H1 (cell line): ENCODE data around the gene CAV3. TPM values are rescaled to one million over a fixed set of nuclear protein-coding genes. Genes with fewer than 3 reads are reported as not detected.

Source experiments
- CTCF ChIA-PET: fragments of 300-600 bp; sonication (Branson Sonifier 250); formaldehyde crosslinking; loops from one replicate; lab custom pipeline; 2021; ENCODE audit not compliant: partially characterized antibody; lab: Charles Lee
- POLR2A ChIA-PET: fragments of 300-600 bp; sonication (Branson Sonifier 250); formaldehyde crosslinking; loops from one replicate; lab custom pipeline; 2021; ENCODE audit warnings: inconsistent platforms; ENCODE audit not compliant: partially characterized antibody; lab: Charles Lee
- DNase-seq, 2 experiments: peaks; one replicate each; pipeline versions ENCODE4 v3.0.0 to v3.0.0-alpha.2; 2010 to 2022; ENCODE audit warnings: low spot score in 2 of 2, low read depth in 1 of 2, mixed read lengths in 1 of 2
- FAIRE-seq: peaks from 2 replicates; lab custom pipeline; 2011; peaks lifted over from hg19 to GRCh38; lab: Jason Lieb, UNC
- H2AFZ ChIP-seq: 2 replicates; pipeline ENCODE4 v1.8.1; 2012; ENCODE audit warnings: low read length, inconsistent platforms
- H2AK5ac ChIP-seq: 2 replicates; pipeline ENCODE4 v1.6.1; 2013; ENCODE audit warnings: low read depth, low read length
- H2BK120ac ChIP-seq: replicated peaks from 2 replicates; pipeline ENCODE3; 2013; ENCODE audit warnings: low read depth, low read length, inconsistent platforms
- H2BK12ac ChIP-seq: 2 replicates; pipeline ENCODE4 v1.6.1; 2013; ENCODE audit warnings: low read depth, low read length
- H2BK15ac ChIP-seq: 2 replicates; pipeline ENCODE4 v1.6.1; 2013; ENCODE audit warnings: low read length
- H2BK20ac ChIP-seq: 2 replicates; pipeline ENCODE4 v1.6.1; 2013; ENCODE audit warnings: low read length
- H2BK5ac ChIP-seq: 2 replicates; pipeline ENCODE4 v1.6.1; 2013; ENCODE audit warnings: low read depth, low read length
- H3K14ac ChIP-seq: 2 replicates; pipeline ENCODE4 v1.6.1; 2013; ENCODE audit warnings: inconsistent platforms; ENCODE audit not compliant: insufficient read length
- H3K18ac ChIP-seq: 2 replicates; pipeline ENCODE4 v1.6.1; 2013; ENCODE audit warnings: low read length; ENCODE audit errors: extremely low read depth
- H3K23ac ChIP-seq: 2 replicates; pipeline ENCODE4 v1.6.1; 2013; ENCODE audit warnings: inconsistent platforms; ENCODE audit not compliant: insufficient read length
- H3K23me2 ChIP-seq: 2 replicates; pipeline ENCODE4 v1.6.1; 2013; ENCODE audit warnings: low read depth, low read length
- H3K27ac ChIP-seq: 2 replicates; pipeline ENCODE4 v1.6.1; 2011; ENCODE audit warnings: low read depth, low read length, inconsistent platforms
- H3K27me3 ChIP-seq, 4 experiments: replicated peaks in 1 of 4; 1 replicate in 1 of 4; 2 replicates in 3 of 4; pipeline versions ENCODE4 v1.6.1 to v1.8.1; 2011 to 2013; ENCODE audit warnings: low read length in 3 of 4, mild to moderate bottlenecking in 3 of 4, inconsistent platforms in 2 of 4, mixed read lengths in 2 of 4, moderate library complexity in 1 of 4; ENCODE audit not compliant: control insufficient read depth in 3 of 4, insufficient read depth in 3 of 4; ENCODE audit errors: extremely low read depth in 1 of 4
- H3K36me3 ChIP-seq, 4 experiments: 2 replicates each; pipeline versions ENCODE4 v1.6.1 to v1.8.1; 2011 to 2013; ENCODE audit warnings: mild to moderate bottlenecking in 4 of 4, low read length in 3 of 4, moderate library complexity in 2 of 4, control low read depth in 1 of 4, inconsistent platforms in 1 of 4; ENCODE audit not compliant: insufficient read depth in 4 of 4, control insufficient read depth in 2 of 4
- H3K4ac ChIP-seq: replicated peaks from 2 replicates; pipeline ENCODE3; 2013; ENCODE audit warnings: low read length, low read depth, mixed read lengths, inconsistent platforms; ENCODE audit not compliant: insufficient read length
- H3K4me1 ChIP-seq, 4 experiments: replicated peaks in 1 of 4; 1 replicate in 1 of 4; 2 replicates in 3 of 4; pipeline versions ENCODE4 v1.6.1 to v1.8.1; 2011 to 2013; ENCODE audit warnings: low read length in 3 of 4, inconsistent platforms in 2 of 4, mixed read lengths in 1 of 4; ENCODE audit not compliant: insufficient read depth in 4 of 4, control insufficient read depth in 3 of 4
- H3K4me2 ChIP-seq, 2 experiments: 2 replicates each; pipeline versions ENCODE4 v1.6.1 to v1.8.1; 2011 to 2013; ENCODE audit warnings: low read depth in 2 of 2, low read length in 2 of 2, control low read depth in 1 of 2, inconsistent platforms in 1 of 2, mild to moderate bottlenecking in 1 of 2; ENCODE audit not compliant: insufficient read depth in 1 of 2
- H3K4me3 ChIP-seq, 4 experiments: fragments of 200-600, 300-600 bp in 1 of 4; sonication (generic), shearing (Covaris generic), sonication (Bioruptor Twin) in 1 of 4; 2 replicates each; pipeline versions ENCODE4 v1.5.1 to v1.8.1; 2011 to 2016; ENCODE audit warnings: low read length in 4 of 4, low read depth in 3 of 4, control low read depth in 2 of 4, inconsistent platforms in 2 of 4, mild to moderate bottlenecking in 2 of 4, mixed read lengths in 1 of 4, moderate library complexity in 1 of 4; ENCODE audit not compliant: insufficient read depth in 2 of 4; ENCODE audit errors: extremely low read depth in 1 of 4
- H3K56ac ChIP-seq: replicated peaks from 2 replicates; pipeline ENCODE3; 2013; ENCODE audit warnings: low read depth, mild to moderate bottlenecking, mixed read lengths, low read length, inconsistent platforms; ENCODE audit not compliant: insufficient read length
- H3K79me1 ChIP-seq: 2 replicates; pipeline ENCODE4 v1.6.1; 2013; ENCODE audit warnings: low read depth, low read length, control low read depth
- H3K79me2 ChIP-seq, 2 experiments: 2 replicates each; pipeline versions ENCODE4 v1.6.1 to v1.8.1; 2012 to 2013; ENCODE audit warnings: low read length in 2 of 2, mild to moderate bottlenecking in 2 of 2, inconsistent platforms in 1 of 2; ENCODE audit not compliant: insufficient read depth in 2 of 2, control insufficient read depth in 1 of 2
- H3K9ac ChIP-seq, 4 experiments: replicated peaks in 1 of 4; 1 replicate in 1 of 4; 2 replicates in 3 of 4; pipeline versions ENCODE4 v1.6.1 to v1.8.1; 2011 to 2013; ENCODE audit warnings: low read depth in 3 of 4, low read length in 3 of 4, control low read depth in 2 of 4, mild to moderate bottlenecking in 2 of 4, moderate library complexity in 2 of 4, inconsistent platforms in 1 of 4; ENCODE audit errors: extremely low read depth in 1 of 4
- H3K9me3 ChIP-seq, 2 experiments: 2 replicates each; pipeline versions ENCODE4 v1.6.1 to v1.8.1; 2012 to 2013; ENCODE audit warnings: mild to moderate bottlenecking in 2 of 2, moderate library complexity in 2 of 2, control low read depth in 1 of 2, inconsistent platforms in 1 of 2, low read depth in 1 of 2, low read length in 1 of 2, mixed read lengths in 1 of 2; ENCODE audit not compliant: insufficient read depth in 2 of 2
- H4K20me1 ChIP-seq, 2 experiments: replicated peaks in 1 of 2; 2 replicates each; pipeline versions ENCODE3 to v1.8.1; 2011 to 2013; ENCODE audit warnings: inconsistent platforms in 2 of 2, low read length in 2 of 2, mild to moderate bottlenecking in 1 of 2; ENCODE audit not compliant: insufficient read depth in 2 of 2, control insufficient read depth in 1 of 2
- H4K5ac ChIP-seq: 2 replicates; pipeline ENCODE4 v1.6.1; 2013; ENCODE audit warnings: low read length, low read depth, mixed read lengths, inconsistent platforms; ENCODE audit not compliant: insufficient read length
- H4K8ac ChIP-seq: 2 replicates; pipeline ENCODE4 v1.8.0; 2013; ENCODE audit warnings: mild to moderate bottlenecking, moderate library complexity, low read length, inconsistent platforms; ENCODE audit not compliant: insufficient read depth; ENCODE audit errors: extremely low read depth
- H4K91ac ChIP-seq: replicated peaks from 2 replicates; pipeline ENCODE3; 2013; ENCODE audit warnings: low read length, mixed read lengths, inconsistent platforms; ENCODE audit not compliant: insufficient read length
- CHD2 ChIP-seq: IDR thresholded peaks from 2 replicates; pipeline ENCODE4 v1.6.1; 2012; ENCODE audit warnings: low read length, improper control_type of control experiment
- CTCF ChIP-seq, 3 experiments: IDR thresholded peaks; 1 replicate in 2 of 3; 2 replicates in 1 of 3; pipeline versions ENCODE4 v1.5.1 to v1.6.1; 2011; ENCODE audit warnings: low read length in 3 of 3, mild to moderate bottlenecking in 3 of 3, inconsistent platforms in 2 of 3, low read depth in 1 of 3, moderate library complexity in 1 of 3; ENCODE audit not compliant: insufficient read depth in 1 of 3; ENCODE audit errors: control extremely low read depth in 1 of 3
- SP2 ChIP-seq: IDR thresholded peaks from 2 replicates; pipeline ENCODE4 v1.6.1; 2012; ENCODE audit warnings: mild to moderate bottlenecking, low read length, inconsistent platforms
- YY1 ChIP-seq: IDR thresholded peaks from 2 replicates; pipeline ENCODE4 v1.6.1; 2011; ENCODE audit warnings: low read depth, mild to moderate bottlenecking, low read length
- WGBS, 2 experiments: shearing (Covaris generic) in 1 of 2; methylation state at CpG; one replicate each; pipeline versions ENCODE4 v1.1.6 to v1.1.7; 2013 to 2015; ENCODE audit warnings: low lambda C conversion rate in 2 of 2, mixed read lengths in 2 of 2, inconsistent platforms in 1 of 2, low coverage in 1 of 2, missing lambda C conversion rate in 1 of 2; ENCODE audit not compliant: insufficient replicate concordance in 2 of 2, insufficient coverage in 1 of 2, insufficient read length in 1 of 2; ENCODE audit errors: extremely low coverage in 1 of 2, missing lambda C conversion rate in 1 of 2; 5-methylcytosine and 5-hydroxymethylcytosine counted together
- polyA plus RNA-seq, 7 experiments: library from polyadenylated mRNA; depleted of rRNA in 3 of 7; stranded (reverse) in 5 of 7; unstranded in 2 of 7; fragments of >200 nt in 5 of 7; fragments of 200-250 nt in 2 of 7; gene quantifications; 1 replicate in 5 of 7; 2 replicates in 1 of 7; 4 replicates in 1 of 7; pipeline versions ENCODE4 v1.2.1 to v1.2.3, GENCODE V29; 2011 to 2013; ENCODE audit warnings: missing spikeins in 2 of 7, mixed read lengths in 2 of 7
- total RNA-seq: library from RNA; stranded (reverse); fragmentation: NEBNext Ultra II Directional; extraction: Animal tissue kit (Norgen Biotek cat#: 25700); gene quantifications from 2 replicates; pipeline ENCODE4 v1.2.1, GENCODE V29; 2021

Gene CAV3
- total and polyA plus RNA-seq, 2 of the 8 experiments (the other 6 are each of a cell fraction or from before 2014, with no cell fraction given), result not detected

- Histone ChIP-seq H2BK5ac (no peak overlapping the region), H2AK5ac (no peak overlapping the region), H2BK12ac (no peak overlapping the region), H3K4me3 (no peak overlapping the region), H3K56ac (no peak overlapping the region), H3K9ac (no peak overlapping the region), H3K23ac (no peak overlapping the region), H3K9me3 (no peaks in the 10 kb centered on the region), H4K91ac (no peak overlapping the region), H3K36me3 (no peaks in the 10 kb centered on the region), H2BK120ac (no peak overlapping the region), H3K79me2 (no peaks in the 10 kb centered on the region), H3K27ac (no peak overlapping the region), H2BK20ac (no peak overlapping the region), H3K27me3 (peaks cover 0 to 2% (median 0%) of the 10 kb centered on the region in 4 experiments; a peak in 2 of 7 replicates), H2AFZ (no peak overlapping the region), H3K23me2 (no peaks in the 10 kb centered on the region), H3K14ac (no peak overlapping the region), H3K4ac (no peak overlapping the region), H3K4me1 (peaks cover 0 to 3% (median 1%) of the 10 kb centered on the region in 4 experiments; a peak in 3 of 7 replicates), H3K79me1 (no peaks in the 10 kb centered on the region), H4K8ac (no peak overlapping the region), H3K4me2 (no peak overlapping the region), H3K18ac (no peak overlapping the region), H2BK15ac (no peak overlapping the region), H4K20me1 (peaks cover 0 to 2% of the 10 kb centered on the region in 2 experiments), H4K5ac (no peak overlapping the region)
- ChIA-PET CTCF (interaction anchor here (0.7 to 3.7 kb wide), 8 partner anchors 8 to 50 kb away, joined by 3 to 27 read pairs (median 8); partner anchors contain the start of gene OXTR), POLR2A (no interaction called here)
- DNase-seq, result no peak
- no peak for FAIRE-seq
- 86% methylated on average over 14 of the region's 14 CpGs; no CpG with 5 or more reads in 1 of the 2 experiments for WGBS, 2 experiments
- TF ChIP-seq SP2 (no peak), YY1 (no peak), CTCF (IDR thresholded peaks at IDR 0.05; ENCODE audit: control extremely low read depth in 1 of 3, insufficient read depth in 1 of 3, low read depth in 1 of 3, low read length in 3 of 3) (no peak), CHD2 (no peak)
Observed at GRCh38 chr3:8752832-8753231, 19.2 kb downstream of the CAV3 start.
